Ramos (cell line): ENCODE results near the gene EPB41L4B.
"Not testable (repeated sequence)": the region's sequence is repeated elsewhere in the genome, so short reads cannot be mapped to it uniquely, and the experiment has no call there.

ENCODE experiments used
- in situ Hi-C: fragments of 300-500 bp; cut with MboI; formaldehyde crosslinking; loops from one replicate; pipeline ENCODE4 v1.14.3; 2022; ENCODE audit warnings: low sequenced_read_pairs; ENCODE audit not compliant: unreplicated experiment

The EPB41L4B gene

DNA sequence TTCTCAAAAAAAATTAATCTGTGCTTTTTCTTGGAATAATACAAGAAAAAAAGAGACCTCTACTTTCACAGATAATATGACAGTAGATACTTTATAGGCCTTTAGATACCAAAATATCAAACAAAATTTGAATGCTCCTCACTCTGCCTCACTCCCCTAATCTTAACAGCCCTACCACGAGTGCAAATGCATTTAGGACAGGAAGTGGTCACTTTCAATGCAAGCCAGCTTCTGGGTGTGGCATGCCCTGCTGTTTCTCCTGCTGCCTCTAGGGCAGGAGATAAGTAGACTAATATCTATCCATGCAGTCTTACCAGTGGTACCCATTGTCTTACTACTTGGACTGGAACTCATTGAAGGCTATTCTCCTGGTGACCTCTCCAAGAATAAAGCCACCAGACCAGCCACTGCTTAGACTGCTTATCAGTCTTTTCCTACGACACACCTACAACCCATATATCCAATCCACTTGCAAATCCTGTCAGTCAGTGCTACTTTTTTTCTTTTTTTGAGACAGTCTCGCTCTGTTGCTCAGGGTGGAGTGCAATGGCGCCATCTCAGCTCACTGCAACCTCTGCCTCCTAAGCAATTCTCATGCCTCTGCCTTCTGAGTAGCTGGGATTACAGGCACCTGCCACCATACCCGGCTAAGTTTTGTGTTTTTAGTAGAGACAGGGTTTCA is 176.8 kb downstream of the EPB41L4B start:
- in situ Hi-C loops = no loop called here

DNA sequence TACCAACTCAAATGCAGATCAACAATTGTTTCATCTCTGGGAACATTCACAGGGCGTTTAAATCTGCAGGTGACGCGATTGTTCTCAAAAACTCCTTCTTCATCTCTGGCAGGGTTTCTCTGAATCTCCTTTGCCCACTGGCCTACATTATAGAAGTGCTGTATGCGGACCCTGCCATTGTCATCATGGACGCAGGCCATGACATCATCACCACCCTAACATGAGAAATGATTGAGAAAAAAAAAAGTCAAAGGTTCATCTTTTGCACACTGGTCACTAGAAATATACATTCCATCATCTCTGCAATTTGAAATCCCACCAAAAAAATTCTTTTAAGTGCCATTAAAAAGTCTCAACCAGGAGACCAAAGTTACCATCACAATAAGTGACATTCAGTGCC is 179.5 kb downstream of the EPB41L4B start:
- in situ Hi-C loops = no loop called here

DNA sequence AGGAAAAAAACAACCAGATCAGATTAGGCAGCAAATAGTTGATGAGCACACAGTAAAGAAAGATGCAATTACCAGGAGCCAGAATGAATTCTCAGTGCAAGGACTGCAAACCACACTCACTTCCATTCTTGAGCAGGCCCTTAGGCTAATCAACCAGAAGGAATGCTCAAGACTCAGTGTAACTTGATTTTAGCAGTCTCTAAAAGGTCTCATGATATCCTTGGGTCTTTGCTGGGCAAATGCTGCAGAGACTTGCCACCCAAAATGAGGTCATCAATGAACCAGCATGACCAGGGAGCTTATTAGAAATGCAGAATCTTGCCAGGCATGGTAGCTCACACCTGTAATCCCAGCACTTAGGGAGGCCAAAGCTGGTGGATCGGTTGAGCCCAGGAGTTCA is 181.0 kb downstream of the EPB41L4B start:
- in situ Hi-C loops = no loop called here

DNA sequence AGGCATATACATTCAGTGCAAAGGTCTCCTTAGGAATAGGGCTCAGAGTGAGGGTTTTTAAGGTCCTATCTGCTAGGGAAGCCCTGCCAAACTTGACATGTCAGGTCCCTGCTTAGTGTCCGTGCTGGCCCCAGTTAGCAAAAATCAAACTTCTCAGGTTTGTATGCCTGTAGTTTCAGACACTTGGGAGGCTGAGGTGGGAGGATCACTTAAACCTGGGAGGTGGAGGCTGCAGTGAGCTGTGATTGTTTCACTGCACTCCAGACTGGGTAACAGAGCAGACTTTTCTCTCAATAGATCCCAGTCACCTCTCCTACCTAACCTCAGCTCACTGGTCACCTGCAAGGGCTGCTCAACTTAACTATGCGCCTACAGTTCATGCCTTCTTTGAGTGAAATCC is 182.4 kb downstream of the EPB41L4B start:
- in situ Hi-C loops = no loop called here

DNA sequence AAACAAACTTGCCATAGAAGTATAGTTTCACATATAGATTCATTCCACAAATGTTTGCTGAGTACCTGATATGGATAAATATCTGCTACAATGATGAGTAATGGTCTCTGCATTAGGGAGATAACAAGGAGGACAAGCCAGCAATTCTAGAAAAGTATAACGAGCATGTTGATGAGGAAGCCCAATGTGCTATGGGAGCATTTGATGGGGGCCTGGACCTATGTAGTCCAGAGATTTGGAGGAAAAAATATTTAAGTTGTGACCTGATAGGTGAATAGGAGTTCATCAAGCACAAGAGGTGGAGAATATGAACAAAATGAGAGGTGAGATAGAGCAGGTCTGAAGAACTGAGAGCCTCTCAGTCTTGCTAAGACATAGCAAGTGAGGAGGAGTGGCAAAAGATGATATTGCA is 186.7 kb downstream of the EPB41L4B start:
- in situ Hi-C loops = no loop called here

DNA sequence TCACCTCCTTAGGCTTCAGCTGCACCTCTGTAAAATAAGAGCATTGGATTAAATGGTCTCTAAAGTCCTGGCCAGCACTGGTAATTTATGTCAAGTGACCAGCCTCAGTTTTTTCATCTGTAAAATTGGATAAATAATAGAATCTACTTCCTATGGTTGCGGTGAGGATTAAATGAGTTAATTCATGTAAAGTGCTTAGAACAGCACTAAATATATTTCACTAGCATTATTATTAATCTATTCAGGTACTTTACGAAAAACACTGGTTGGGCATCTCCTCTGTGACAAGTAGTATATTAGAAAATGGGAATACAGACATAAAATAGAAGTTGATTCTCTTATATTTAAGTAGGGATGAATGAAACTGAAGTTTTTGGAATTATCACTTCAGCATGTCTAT is 187.3 kb downstream of the EPB41L4B start:
- in situ Hi-C loops = no loop called here

DNA sequence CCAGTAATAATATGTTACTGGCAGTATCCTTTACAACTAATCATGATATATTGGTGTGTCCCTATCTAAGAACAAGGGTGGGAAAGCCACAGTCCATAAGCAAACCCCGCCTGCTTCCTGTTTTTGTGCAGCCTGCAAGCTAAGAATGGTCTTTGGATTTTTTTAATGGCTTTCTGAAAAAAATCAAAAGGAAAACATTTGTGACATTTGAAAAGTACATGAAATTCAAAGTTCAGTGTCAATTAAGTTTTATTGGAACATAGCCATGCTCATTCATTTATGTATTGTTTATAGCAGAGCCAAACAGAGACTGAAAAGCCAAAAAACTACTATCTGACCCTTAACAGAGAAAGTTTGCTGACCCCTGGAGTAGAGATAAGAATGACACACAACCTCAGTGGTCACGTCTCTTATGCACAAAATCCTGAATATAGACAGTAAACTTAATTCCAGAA is 188.3 kb downstream of the EPB41L4B start:
- in situ Hi-C loops = no loop called here

DNA sequence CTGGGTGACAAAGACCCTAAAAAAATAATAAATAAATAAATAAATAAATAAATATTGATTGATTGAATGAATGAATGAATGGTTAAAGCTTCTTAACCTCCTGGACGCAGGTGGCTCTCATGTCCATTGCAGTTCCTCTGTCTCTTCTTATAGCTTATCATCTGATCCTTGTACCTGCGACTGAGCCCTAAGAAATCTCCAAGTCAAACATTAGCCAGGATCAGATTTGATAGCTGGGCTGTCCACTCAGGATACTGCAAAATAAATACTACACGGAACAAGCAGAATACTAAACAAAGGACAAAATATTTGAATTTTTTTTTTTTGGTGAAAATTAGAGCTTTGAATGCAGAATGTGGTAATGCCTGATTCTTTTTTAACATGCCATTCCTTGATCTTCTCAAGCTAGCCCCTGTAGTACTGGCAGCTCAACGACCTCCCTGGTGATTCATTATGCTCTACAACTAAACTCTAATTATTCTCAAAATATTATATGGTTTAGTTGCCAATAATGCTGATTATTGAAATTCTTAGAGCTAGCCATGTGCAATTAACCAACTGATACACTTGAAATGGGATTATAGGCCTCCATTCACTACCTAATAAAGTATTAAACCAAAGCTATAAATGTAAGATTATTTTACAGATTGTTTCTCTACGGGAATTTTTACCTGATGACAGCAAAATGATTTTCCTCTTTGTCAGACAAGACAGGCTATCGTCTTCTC is 191.2 kb downstream of the EPB41L4B start:
- in situ Hi-C loops = no loop called here

DNA sequence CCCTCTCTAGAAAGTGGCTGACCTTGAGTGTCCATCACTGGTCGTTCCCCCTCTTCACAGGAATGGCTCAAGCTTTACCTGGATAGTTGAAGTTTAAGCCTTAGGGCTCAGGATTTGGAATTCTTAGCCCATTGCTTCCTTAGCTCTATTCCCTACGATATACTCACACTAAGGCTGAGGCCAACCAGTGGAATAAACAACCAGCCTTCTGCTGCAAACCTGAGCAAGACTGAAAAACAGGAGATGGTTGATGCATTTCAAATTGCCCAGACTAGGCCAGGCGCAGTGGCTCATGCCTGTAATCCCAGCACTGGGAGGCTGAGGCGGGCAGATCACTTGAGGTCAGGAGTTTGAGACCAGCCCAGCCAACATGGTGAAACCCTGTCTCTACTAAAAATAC is 194.2 kb downstream of the EPB41L4B start:
- in situ Hi-C loops = not testable (repeated sequence)

DNA sequence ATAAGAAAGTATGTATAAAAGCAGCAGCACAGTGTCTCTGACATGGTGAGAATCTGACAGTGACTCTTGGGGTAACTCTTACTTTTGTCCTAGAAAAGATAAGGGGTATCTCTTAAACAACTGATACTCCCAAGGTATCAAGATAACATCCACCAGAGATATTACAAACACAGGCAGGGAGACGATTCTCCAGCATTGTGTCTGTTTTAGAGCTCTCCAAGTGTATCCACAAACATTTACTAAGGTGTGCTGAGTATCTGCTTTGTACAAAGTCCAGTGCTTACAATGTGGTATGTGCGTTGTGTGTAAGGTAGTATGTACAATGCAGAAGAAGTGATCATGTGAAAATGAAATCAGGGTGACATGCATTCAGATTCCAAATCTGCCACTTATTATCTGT is 196.7 kb downstream of the EPB41L4B start:
- in situ Hi-C loops = no loop called here

DNA sequence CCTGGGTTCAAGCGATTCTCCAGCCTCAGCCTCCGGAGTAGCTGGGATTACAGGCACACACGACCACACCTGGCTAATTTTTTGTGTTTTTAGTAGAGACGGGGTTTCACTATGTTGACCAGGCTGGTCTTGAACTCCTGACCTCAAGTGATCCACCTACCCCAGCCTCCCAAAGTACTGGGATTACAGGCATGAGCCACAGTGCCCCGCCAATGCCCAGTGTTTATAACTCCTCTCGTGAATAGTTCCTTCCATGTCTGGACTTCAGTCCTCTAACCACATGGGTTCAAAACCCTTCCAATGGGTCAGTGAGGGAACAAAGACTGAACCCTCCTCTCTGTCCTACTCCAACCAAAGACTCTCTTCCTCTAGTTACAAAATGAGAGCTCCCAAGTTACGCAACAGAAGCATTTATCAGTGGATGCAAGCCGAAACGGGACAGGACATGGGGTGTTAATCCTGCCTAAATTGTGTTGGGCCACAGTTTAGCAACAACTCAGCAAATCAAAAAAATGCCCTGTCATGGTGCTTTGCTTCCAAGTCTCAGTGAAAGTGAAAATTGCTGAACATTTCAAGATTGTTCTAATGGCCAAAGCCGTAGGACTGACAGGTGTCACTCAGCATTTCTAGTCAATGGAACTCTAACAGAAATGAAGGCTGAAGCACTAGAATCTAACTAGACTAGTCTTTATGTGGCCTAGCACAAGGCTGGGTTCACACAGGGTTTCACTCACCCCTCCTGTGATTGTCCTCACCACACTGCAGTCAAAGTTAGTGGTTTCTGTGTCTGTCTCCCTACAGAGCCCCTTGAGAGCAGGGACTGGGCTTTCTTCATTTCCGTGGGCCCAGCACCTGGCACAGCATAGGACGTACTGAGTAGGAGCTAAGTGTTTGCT is 197.9 kb downstream of the EPB41L4B start:
- in situ Hi-C loops = no loop called here
